Motor neuron (in vitro differentiated cells): Measurements from ENCODE around the gene C1QTNF3. TPM values are rescaled to one million over a fixed set of nuclear protein-coding genes. Genes with fewer than 3 reads are reported as not detected.

Source experiments
- ATAC-seq, 8 experiments: fragments of 200-7000 bp; cut with Tn5 transposase; replicated peaks in 6 of 8; 2 replicates each; pipeline ENCODE4 v1.8.0; 2021; ENCODE audit warnings: mild to moderate bottlenecking in 8 of 8, moderate library complexity in 8 of 8
- H3K27ac ChIP-seq, 2 donors: fragments of 250-450 bp; sonication (Bioruptor Pico); 2 replicates each; pipeline ENCODE4 v1.9.0; 2021; ENCODE audit warnings: antibody characterized with exemption in 2 of 2, mild to moderate bottlenecking in 2 of 2, moderate library complexity in 1 of 2
- H3K4me1 ChIP-seq, 2 donors: fragments of 250-450 bp; sonication (Bioruptor Pico); replicated peaks in 1 of 2; 2 replicates each; pipeline ENCODE4 v1.6.1; 2021; ENCODE audit warnings: antibody characterized with exemption in 2 of 2, mild to moderate bottlenecking in 2 of 2, moderate library complexity in 1 of 2
- H3K4me3 ChIP-seq, 5 donors: fragments of 250-450 bp; sonication (Bioruptor Pico); 2 replicates each; pipeline ENCODE4 v1.9.0; 2021; ENCODE audit warnings: antibody characterized with exemption in 5 of 5, mild to moderate bottlenecking in 5 of 5, moderate library complexity in 4 of 5
- WGBS, 10 experiments: fragments of 450-650 bp; shearing (Covaris generic); methylation state at CpG; one replicate each; pipeline ENCODE4 v1.0.0; 2022; 5-methylcytosine and 5-hydroxymethylcytosine counted together
- in situ Hi-C, 9 experiments: fragments of 400-800 bp; cut with MboI; loops; one replicate each; pipeline ENCODE4 v1.15.0; 2021; ENCODE audit warnings: low sequenced_read_pairs in 9 of 9, low pct_unique_long_range_greater_than_20kb in 2 of 9; ENCODE audit not compliant: unreplicated experiment in 9 of 9
- total RNA-seq, 8 experiments: library from RNA; unstranded; fragments of 300-600 nt; gene quantifications; 2 replicates each; pipeline versions ENCODE4 v1.2.3 to v1.2.4, GENCODE V29; 2022

C1QTNF3 gene
- total RNA-seq, 8 experiments from 2014 or later = 0.66 to 19.0 (median 6.8) TPM

DNA sequence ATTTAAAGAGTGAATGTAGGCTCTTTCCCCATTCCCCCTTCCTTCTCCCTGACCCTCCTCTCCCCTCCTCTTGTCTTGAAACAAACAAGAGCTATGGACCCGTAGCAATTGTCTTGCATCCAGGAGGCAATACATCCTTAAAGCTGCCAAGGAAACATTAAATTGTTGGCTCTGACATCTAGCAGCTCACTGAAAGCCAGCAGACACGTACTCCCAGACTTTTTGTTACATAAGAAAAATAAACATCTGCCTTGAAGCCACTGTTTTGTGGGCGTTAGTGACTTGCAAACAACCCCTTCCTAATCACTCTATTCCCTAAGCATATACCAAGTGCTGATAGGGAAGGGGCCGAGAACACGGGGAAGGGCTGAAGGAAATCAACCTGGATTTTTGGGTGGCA lies 67.2 kb downstream of the C1QTNF3 start:
- in situ Hi-C loops = loop anchor here in 1 of 9 experiments (25.0 kb wide), 1 partner anchor 486 kb away; no protein-coding TSS in a partner anchor
- ATAC-seq = peak in 5 of 8 experiments; percentile 21 to 80 (median 43)

DNA sequence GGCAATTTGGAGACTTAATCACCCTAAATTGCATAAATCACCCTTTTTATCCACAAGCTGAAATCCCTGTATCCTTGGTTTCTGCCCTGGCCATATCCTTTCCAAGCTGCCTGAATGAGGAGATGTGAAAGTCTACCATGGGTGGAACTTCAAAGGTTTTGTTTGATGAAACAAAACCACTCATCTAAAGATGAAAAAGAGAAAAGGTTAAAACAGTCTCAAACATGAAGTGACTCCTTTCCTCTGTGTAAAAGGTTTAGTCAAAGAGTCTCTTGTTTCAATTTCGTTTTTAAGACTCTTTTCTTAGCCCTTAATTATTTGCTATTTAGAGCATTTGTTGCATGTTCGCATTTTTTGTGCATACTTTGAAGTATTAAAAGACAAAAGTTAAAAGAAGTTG lies 69.7 kb downstream of the C1QTNF3 start:
- in situ Hi-C loops = loop anchor here in 1 of 9 experiments (25.0 kb wide), 1 partner anchor 536 kb away; the partner anchor contains the start of gene TARS1
- H3K4me1 ChIP-seq = peaks cover 3 to 4% of the 10 kb centered on the region in 2 donors
- no peak overlapping the region for H3K4me3 ChIP-seq
- WGBS, 10 experiments = 42 to 100% (median 59%) methylated on average over 1 to 2 of the region's 2 CpGs; no CpG with 5 or more reads in 2 of the 10 experiments
- no peak for ATAC-seq
- no peak overlapping the region for H3K27ac ChIP-seq

More for the DNA sequence above, 67.2 kb downstream of the C1QTNF3 start:
- Histone ChIP-seq H3K27ac (no peak overlapping the region), H3K4me3 (no peak overlapping the region), H3K4me1 (peaks cover 0 to 3% of the 10 kb centered on the region in 2 donors)
- 0 to 70% (median 50%) methylated on average over 1 to 4 of the region's 5 CpGs; no CpG with 5 or more reads in 2 of the 10 experiments for WGBS, 10 experiments

DNA sequence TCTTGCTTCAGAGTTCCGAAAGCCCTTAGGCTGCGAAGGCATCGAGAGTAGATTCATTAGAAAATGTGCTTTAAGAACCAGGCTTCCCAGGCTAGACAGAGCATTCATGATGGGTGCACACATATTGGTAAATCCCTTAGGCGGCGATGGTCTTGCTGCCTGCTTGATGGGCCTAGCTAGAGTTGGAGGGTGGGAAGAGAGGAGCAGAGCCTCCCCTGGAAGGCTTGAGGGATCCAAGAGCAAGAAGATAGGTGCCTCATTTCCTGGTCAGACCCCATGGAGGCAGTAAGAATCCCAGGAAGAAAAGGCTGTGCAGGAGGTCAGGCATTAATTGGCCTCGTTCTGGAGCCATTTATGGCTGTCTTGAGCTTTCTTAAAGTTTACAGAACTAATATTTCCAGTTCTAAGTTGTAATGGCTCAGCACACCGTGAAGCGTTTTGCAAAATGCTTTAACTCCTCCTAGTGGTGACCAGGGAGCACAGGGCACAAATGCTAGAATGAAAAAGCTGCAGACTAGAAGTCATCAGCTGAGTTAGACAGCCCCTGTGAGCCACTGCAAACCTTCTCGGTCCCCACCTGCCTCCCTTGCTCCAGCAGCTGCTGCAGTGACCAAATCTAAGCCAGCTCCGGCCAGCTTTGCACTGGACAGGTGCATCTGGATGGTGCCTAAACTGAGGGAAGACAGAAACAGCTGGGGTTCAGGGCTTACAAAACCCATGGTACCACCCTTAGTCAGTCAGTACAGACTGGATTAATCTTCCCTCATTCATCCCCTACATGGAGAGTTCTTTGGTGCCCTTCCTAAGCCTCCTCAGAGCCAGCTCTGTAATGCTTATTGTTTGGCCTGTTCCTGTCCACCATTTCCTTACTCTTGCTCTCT lies 73.2 kb downstream of the C1QTNF3 start:
- WGBS, 10 experiments = 35 to 89% (median 65%) methylated on average over 2 to 8 of the region's 10 CpGs; no CpG with 5 or more reads in 1 of the 10 experiments
- H3K4me3 ChIP-seq = no peak overlapping the region
- peaks cover 0 to 4% of the 10 kb centered on the region in 2 donors for H3K4me1 ChIP-seq
- in situ Hi-C loops = loop anchor here in 1 of 9 experiments (25.0 kb wide), 1 partner anchor 533 kb away; the partner anchor contains the start of gene TARS1
- peak in 5 of 8 experiments; percentile 43 to 94 (median 93) for ATAC-seq
- no peak overlapping the region for H3K27ac ChIP-seq

DNA sequence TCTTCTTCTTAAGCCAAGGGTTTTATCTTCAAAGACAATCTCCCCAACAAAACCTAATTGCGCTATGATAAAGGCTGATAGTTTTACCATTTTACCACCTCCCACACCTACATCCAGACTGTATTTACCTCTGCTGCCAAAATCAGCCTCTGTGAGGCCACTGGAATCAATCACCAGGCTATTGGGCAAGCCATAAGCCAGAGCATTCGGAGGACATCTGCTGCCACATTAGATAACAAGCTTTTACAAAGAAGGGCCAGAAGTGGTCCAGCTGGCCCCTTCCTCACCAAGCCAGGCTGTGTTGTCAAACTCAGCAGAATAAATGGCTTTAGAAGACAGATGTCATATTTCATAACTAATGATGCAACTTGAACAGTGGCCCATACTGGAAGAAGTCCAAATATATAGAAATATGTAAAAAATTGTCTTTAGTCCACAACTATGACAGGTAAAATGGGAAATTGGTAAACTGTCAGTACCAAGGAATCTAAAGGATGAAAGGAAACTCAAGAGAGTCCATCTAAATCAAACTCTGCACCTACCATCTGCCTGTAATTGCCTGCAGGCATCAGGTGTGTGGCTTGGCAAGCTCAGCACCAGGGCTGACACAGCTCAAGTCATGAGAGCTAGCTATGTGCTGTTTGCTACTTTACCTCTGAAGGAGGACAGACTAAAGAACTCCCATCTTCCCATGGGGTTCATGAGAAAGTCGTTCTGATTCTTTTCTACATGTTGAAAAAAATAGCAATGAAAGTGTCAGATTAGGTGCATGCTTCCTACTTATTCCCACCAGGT lies 74.6 kb downstream of the C1QTNF3 start:
- H3K27ac ChIP-seq = no peak overlapping the region
- in situ Hi-C loops = loop anchor here in 1 of 9 experiments (25.0 kb wide), 1 partner anchor 531 kb away; the partner anchor contains the start of gene TARS1
- no peak for ATAC-seq
- H3K4me1 ChIP-seq = peaks cover 0 to 4% of the 10 kb centered on the region in 2 donors
- no peak overlapping the region for H3K4me3 ChIP-seq
- WGBS, 10 experiments = 0 to 100% (median 81%) methylated on average over 1 to 3 of the region's 3 CpGs; no CpG with 5 or more reads in 2 of the 10 experiments

Other genes starting within 250 kb of the C1QTNF3 start
- 10 to 100 TPM in 1 of 8 experiments, 1 to 10 TPM in 6, under 1 TPM in 1; 0.80 to 42.7 (median 4.0) TPM for gene ADAMTS12, start 151.2 kb downstream of the C1QTNF3 start, total RNA-seq
- gene RXFP3, start 106.8 kb downstream of the C1QTNF3 start, total RNA-seq = 1 to 10 TPM in 1 of 8 experiments, under 1 TPM in 5, not detected in 2; 0.14 to 1.3 (median 0.80) TPM
- gene SLC45A2, start 58.5 kb downstream of the C1QTNF3 start, total RNA-seq = 1 to 10 TPM in 1 of 8 experiments, under 1 TPM in 7; 0.18 to 1.5 (median 0.47) TPM
- 10 to 100 TPM in 4 of 8 experiments, 1 to 10 TPM in 4; 4.2 to 17.7 (median 8.7) TPM for gene AMACR, start 35.2 kb downstream of the C1QTNF3 start, total RNA-seq